GM18873 (cell line): ENCODE measurements around the gene MEIS2.

ENCODE experiments used
- ATAC-seq: cut with Tn5 transposase; IDR thresholded peaks from one replicate; pipeline ENCODE4 v1.9.1; 2021; ENCODE audit warnings: mild to moderate bottlenecking, moderate library complexity, moderate number of reproducible peaks; ENCODE audit not compliant: unreplicated experiment, low FRiP score

The MEIS2 gene

DNA sequence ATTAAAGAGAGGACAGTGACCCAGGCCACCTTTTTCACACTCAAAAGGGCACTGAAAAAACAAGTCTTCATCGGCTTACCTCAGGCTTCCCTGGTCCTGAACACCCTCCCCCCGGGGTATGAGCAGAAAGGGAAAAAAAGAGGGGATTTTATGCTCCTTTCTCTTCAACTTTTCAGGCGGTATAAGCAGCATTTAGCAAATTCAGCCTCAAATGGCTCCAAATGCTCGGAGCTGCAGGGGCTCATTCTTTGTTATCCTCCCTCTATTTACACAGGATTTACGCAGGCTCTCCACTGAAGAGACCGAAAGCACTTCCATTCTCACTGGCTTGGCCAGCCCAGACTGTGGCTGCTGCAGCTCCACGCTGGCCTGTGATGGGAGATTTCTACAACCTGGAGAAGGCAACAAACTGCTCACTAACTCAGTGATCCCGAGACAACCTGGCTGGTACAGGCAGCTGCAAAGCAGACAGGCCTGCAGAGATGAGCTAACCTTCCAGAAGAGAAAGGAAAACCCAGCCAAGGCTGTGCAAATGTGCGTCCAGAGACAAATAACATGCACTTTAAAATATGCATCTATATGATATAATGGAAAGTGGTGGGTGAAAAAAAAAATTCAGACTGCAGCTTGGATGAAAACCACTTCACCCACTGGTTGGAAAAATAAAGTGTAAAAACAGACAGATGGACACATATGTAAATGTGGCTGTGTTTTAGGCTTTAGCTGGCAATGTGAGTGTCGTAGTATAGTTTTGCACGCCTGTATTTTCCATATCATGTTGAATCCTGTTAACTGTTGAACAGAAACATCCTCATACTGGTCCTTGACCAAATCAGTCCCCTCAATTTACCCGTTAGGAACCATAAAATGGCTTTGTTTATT lies 54.2 kb downstream of the MEIS2 start:
- no peak for ATAC-seq

DNA sequence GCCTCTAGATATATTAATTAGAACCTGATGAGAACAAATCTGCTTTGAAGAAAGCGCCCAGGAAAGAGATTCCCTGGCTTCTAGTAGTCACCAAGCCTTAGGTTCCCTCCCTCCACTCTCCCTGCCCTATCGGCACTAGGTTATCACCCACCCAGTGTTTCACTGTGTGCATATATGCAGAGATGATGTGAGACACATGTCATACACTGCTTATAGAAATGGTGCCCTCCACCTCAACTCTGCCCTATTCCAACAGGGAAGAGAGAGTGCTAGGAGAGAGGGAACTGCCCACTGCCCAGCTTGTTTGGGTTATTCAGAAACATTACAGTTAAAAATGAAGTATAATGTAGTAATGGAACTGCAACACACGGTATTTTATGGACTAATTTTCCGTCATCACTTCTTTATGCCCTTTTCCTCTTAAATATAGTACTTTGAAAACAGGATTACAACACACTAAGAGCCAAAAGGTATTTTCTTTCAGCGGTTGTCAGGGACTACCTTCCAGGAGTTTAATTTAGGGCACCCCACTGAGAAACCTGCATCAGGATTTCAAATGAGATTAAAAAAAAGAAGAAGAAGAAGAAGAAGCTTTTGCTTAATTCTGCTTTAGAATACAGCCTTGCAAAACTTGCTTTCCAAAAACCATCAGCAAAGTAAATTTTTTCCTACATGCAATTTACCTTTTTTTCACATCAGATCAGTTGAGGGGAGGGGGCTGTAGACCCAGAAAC lies 55.3 kb downstream of the MEIS2 start:
- ATAC-seq, result no peak

DNA sequence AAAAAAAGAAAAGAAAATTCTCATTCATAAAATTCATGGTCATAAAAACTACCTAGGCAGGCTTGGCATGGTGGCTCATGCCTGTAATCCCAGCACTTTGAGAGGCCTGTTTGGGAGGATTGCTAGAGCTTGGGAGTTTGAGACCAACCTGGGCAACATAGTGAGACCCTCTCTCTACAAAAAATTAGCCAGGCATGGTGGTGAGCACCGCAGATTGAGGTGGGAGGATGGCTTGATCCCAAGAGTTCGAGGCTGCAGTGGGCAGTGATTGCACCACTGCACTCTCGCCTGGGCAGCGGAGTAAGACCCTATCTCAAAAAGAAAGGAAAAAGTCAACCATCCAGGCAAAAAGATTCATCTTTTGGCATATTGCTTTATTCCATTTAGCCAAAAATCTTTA lies 58.5 kb downstream of the MEIS2 start:
- no peak for ATAC-seq

DNA sequence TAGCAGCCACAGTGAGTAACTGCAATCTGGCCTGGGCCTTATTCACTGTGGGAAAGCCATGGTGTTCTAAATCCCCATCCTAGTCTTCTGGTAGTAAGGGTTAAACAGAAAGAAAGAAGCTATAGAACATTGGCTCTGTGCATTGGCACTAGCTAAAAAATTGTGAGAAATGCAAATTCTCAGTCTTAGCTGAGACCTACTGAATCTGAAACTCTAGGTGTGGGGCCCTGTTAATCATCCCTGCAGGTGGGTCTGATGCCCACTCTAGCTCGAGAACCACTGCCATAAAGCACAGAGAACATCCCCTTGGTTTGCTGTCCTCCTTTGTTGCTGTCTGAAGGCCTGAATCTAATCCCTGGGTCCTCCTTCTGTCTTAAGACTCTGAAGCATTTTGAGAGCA lies 59.3 kb downstream of the MEIS2 start:
- ATAC-seq, result no peak

DNA sequence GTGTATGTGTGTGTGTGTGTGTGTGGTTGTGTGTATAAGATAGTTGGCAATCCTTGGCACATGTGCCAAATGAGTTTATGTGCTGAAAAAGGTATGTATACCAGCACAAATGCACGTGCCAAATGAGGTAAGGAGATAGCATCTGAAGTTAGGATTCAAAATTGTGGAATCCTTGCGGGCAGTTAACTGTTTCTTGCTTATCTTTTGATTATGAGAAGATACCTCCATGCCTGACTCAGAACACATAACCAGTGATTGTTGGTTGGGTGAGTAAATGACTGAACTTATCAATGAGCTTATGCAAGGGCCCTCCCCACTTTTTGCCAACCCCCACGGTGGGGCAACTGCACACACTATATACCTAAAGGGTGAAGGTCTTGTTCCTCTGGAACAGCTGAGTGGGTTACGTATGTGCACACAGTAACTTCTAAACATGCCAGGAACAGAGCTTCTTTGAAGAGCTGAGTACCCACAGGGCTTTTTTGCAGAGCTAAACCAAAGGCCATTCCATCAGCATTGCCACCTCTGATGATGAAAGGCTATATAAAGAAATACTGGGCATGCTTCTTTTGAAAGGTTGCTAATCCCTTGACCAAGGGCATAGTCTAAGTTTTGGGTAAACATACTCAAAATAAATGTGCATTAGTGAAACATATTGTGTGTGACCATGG lies 60.1 kb downstream of the MEIS2 start:
- no peak for ATAC-seq

DNA sequence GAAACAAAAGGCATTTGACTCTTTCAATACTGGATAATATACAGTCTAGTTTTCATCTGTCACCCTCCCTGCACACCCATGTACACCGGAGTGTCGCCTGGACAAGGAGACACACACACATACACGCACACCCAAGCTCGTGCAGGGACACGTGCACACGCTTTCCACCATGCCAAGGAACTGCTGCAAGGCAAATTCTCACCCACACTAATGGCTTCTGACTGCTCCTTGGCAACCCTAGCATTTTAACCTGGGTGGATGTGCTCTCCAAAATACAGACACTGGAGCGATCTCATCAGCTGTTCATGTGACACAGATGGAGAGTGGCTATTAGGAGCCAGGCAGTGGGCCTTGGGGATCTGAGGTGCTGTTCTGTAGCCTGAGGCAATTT lies 61.6 kb downstream of the MEIS2 start:
- no peak for ATAC-seq

DNA sequence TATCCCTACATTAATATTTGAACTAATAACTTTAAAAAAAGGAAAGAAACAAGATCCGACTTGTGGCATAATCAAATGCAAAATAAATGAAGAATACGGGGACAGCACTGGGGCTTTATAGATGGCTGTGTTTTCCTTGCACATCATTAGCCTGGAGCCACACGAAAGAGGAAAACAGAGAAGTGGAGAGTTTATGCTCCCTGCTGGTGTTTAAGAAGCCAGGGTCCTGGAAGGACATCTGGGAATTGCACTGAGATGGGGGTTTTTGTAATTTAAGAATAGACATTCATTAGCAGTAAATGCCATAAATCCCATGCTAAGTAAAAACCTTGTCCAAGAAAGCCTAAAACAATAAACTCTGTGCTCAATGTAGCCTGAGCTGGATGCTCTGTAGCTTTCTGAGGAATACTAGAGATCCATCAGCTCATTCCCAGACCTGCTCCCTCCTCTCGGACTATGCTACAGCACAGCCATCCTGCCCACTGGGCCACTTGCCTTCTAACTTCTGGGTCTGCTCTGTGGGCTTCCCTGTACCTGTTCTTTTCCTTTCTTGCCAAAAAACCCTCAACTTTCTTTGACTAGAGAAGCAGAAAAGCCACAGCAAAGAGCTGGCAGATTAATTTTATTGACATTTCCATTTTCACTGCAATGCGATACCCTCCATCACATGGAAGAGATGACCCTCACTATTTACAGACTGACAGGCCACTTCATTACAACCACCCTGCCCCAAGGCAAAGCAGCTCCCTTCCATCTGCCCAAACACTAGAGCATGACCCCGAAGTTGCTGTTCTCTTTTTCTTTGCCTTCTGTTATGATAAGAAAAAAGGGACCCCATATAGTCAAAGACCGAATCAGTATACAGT lies 62.3 kb downstream of the MEIS2 start:
- no peak for ATAC-seq

DNA sequence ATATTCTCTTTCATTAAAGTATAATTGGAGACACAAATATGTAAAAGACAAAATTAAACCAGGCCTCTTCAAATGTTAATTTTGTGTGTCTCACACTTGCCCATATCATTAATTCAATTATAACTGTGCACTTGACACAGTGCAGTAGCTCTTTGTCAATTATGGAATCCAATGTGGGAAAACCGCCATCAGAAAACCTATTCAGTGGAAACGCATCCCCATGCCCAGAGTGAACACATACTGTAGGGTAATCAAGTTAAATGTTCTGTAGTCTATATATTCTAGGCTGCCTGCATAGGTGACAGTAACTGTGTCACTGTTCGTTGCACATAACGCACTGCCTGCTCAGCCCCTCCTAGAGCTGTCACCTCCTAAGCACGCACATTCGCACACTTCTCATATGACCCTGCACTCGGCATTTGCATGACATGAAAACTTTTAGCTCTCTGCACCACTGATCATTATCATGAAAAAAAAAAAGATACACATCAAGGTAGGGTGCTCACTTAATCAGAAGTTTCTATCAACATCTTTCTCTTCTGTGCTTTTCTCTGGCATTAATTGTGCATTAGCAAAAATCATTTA lies 63.2 kb downstream of the MEIS2 start:
- no peak for ATAC-seq

DNA sequence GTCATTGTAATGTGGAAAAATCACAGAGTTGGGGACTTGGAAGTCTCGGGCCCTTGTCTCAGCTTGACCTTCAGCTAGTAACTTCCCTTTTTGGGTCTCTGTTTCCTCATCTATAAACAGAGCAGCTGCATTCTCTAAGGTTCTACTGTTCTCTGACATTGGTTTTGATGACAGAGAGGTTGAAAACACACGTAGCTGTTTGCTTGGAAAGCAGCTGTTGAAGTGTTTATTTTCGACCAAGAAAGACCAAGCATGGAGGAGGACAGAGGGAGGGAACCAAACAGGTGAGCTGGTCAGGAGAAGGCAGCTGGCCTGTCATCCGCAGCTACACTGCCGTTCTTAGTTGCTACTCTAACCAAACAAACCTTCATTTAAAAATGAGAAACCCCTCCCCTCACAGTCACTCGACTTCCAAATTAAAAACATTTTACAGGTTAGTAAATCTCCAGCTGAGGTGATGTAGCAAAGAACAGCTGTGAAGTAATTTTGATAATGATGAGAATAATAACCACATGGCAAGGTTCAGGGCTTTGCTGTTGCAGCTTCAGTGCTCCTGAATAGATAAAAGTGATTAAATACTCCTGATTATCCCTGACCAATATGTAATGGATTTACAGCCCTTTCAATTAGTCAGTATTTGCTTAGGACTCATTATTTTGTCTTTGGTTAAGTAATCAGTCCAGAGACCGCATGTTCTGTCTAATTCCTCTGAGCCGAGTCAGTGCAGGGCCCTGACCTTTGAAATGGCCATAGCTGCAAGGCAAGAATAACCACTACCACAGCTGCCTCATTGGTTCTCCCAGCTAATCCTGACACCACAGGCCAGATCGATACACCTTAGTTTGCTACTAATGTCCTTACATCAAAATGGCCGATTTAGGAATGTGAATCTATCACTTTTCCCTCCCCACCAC lies 65.3 kb downstream of the MEIS2 start:
- ATAC-seq, result no peak

DNA sequence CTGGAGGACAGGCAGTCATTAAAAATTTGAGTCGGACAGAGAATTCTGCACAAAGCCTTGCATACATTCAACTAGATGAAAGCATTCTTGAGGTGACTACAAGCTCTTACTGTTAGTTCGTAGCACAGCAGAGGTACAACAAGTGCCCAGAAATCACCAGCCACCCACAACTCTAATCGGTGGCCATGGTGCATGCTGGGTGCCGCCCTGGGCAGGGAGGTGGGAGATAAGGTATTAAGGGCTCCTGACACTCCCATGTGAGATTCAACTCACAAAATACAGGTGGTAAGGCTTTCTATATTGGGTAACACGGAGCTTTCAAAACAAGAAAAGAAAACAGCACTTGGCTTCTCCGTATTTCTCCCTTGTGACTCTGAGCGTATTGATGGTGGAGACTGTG lies 66.0 kb downstream of the MEIS2 start:
- ATAC-seq, result no peak

DNA sequence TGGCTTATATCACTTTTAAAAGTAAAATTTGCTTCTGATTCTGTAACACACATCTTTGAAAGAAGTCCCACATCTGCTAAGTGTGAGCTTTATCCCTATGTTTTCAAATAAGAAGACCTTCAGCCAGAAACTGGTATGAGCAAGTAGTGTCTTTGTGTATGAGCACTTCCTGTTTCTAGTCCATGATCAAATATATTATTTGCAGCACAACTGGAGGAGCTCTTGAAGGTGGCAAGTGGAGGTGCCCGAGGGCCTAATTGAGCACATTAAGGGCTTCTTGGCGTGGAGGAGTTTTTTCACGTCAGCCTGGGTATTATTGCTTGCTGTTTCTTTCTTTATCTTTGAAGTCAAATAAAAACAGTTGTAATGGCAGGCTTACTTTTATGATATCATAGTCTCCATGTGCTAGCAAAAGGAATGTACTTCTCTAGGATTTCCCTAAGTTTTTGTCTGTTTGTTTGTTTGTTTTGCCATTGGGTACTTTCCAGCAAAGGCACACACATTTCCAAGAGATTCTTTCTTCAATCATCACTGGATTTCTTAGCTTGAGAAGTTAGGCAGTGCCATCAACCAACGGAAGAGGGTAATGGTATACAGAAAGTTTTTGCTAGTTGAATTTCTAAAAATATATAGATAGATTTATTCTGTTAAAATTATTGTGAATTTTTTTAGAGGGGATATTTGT lies 68.1 kb downstream of the MEIS2 start:
- no peak for ATAC-seq

DNA sequence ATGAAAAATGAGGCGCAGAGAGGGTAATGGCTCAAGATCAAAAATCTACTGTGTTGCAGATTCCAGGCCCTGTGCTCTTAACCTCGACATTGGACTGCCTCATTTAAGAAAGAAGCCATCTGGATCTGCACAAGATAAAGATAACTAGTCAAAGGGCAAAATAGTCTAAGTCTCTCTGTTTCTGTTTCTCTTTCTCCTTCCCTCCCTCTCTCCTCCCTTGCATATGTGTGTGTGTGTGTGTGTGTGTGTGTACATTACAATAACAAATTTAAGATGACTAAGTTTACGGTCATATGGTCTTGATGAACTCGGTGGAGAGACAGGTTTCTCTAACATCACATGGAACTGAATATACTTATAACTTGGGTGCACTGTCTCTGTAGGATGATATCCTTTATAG lies 69.2 kb downstream of the MEIS2 start:
- no peak for ATAC-seq

DNA sequence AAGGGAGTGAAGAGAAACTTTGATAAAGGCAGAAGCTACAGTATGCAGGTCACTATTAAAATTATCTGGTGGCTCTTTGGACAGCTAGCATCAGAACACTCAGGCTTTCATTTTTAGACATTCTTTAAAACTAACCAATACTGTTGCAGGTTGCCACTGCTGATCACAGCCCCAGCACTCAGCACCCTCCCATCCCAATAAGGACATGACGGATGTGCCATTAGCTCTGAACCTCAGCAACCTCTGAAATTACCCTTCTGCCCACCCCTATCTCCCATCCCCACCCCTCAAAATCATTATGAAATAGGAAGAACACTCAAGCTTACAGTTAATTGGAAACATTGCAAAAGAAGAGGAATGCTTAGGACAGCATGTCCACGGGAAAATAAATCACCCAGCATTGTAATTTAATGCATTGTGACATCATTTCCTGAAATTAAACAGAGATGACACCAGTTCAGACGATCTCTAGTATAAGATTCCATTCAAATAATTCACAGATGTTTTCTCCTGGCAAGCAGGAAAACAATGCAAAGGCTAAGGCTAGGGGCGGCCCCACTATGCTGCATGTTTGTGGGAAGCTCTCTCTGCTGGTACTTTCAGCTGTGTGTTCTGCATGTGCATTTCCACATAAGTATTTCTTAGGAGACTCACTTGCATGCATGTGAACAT lies 71.6 kb downstream of the MEIS2 start:
- ATAC-seq, result no peak

DNA sequence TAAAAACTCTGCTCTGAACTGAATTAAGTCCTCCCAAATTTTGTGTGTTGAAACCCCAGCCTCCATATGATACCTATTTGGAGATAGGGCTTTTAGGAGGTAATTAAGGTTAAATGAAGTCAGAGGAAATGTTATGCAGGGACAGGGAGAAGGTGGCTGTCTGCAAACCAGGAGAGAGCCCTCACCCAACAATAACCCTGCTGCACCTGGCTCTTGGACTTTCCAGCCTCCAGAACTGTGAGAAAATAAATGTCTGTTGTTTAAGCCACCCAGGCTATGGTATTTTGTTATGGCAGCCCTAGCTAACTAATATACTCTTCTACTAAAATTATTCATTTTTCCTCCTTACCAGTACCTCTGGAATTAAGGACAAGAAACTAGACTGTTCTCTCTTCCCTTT lies 79.5 kb downstream of the MEIS2 start:
- no peak for ATAC-seq

DNA sequence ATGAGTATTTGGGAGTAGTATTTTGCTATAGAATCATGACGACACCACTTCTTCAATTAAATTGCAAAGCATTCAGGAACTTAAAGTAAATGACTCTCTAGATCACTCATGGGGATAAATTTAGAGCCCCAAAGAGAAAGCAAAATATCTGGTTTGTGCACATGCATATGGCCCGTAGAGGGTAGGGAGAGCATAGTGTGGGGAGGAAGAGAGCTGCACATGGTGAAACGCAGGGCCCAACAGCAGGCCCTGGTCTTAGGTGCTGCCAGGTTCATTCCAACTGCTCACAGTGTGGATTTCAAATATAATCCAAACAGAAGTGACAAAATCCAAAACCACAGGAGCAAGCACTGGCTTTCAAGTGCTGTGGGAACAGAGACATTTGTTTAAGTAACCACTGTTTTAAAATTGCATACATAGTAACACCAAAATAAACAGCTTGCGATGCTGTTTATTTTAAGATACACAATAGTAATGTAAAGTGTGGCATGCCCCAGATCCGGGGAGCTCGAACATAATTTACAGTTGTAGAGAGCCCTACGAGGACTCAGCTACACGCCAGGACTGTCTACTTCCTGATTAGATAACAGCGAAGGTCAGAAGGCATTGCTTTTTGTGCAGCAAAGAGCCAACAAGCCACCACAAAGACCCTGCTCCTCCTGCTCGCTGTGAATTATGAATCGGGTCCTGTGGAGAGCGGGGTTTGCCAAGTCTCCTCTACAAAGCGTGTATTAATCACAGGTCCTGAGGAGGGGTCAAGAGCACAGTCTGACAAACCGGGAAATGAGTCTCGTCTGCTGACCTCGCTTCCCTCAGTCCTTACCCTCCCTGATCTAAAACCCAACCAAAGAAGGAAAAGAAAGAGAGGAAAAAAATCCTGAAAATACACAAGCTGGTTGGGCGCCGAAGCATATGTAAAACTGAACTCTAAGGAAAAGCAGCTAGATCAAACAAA lies 80.6 kb downstream of the MEIS2 start:
- ATAC-seq, result no peak

DNA sequence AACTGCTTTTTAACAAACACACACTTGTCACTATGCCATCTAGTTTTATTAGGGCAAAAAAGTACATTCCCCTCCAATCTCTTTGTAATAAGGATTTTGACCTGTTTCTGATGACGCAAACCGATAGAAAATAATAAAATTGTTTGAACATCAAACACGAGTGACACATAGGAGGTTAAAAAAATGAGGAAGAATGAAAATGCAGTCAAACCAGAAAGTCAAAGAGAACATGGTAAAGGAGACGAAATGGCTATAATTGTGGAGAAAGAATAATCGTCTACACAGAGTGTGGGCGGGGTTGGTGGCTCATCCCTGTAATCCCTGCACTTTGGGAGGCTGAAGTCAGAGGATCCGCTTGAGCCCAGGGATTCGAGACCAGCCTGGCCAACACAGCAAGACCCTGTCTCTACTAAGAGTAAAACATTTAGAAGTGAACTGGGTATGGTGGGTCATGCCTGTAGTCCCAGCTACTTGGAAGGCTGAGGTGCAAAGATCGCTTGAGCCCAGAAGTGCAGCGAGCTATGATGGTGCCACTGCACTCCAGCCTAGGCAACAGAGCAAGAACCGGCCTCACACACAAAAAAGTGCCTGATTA lies 83.2 kb downstream of the MEIS2 start:
- no peak for ATAC-seq
